ENCODE data around the gene SNAPC2. TPM values are rescaled to one million over a fixed set of nuclear protein-coding genes. Genes with fewer than 3 reads are reported as not detected.

Gene SNAPC2
- polyA plus RNA-seq, 1 donor (not counting 4 experiments of a cell fraction or from before 2014, with no cell fraction given) = 10.7 TPM

DNA sequence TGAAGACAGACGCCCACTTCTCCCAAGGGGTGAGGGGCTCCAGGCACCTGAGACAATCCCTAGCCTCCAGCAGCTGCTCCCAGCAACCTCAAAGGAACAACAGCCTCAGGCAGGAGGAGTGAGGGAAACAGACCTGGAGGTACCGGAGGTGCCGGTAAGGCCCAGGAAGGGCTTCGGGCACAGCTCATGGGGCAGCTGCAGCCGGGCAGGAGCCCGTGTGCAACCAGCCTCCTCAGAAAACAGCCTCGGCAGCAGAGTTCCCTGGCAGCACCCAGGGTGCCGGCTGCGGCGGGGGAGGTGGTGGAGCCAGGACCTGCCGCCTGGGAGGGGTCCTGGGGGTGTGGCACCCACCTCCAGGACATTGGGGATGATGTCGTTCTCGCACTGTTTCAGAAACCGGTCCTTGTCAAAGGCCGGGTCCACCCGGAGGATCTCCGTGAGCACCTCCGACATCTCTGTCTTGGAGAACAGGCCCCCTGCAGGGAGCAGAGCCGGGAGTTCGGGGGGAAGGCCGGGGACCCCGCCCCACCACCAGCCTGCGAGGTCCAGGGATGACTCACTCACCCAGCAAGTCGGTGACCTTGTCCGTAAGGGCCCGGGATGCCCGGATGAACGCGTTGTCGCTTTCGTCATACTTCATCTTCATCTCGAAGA, 12.3 kb downstream of the SNAPC2 start:
- FAIRE-seq (no peak), DNase-seq (ENCODE audit: low read depth, low spot score) (no peak)
- dilution Hi-C loops (cut with MboI; ENCODE audit: extremely low pct_ligation_motif_present, low sequenced_read_pairs) = no loop called here
- H3K4me2 ChIP-seq (ENCODE audit: control insufficient read depth, extremely low read depth, insufficient read depth, low read depth, low read length) = no peak overlapping the region
- no peaks in the 10 kb centered on the region for H3K27me3 ChIP-seq (ENCODE audit: control insufficient read depth, extremely low read depth, insufficient read depth, low read length)
- no peaks in the 10 kb centered on the region for H3K9me3 ChIP-seq (ENCODE audit: control insufficient read depth, low read depth, low read length)
- TF ChIP-seq EZH2 (IDR thresholded peaks at IDR 0.05; ENCODE audit: low read length) = no peak
- H3K4me3 ChIP-seq (ENCODE audit: control insufficient read depth in 2 of 3, extremely low read depth in 1 of 3, insufficient read depth in 2 of 3, low read depth in 1 of 3, low read length in 3 of 3) = no peak overlapping the region
- H2AFZ ChIP-seq (ENCODE audit: control insufficient read depth, low read length) = no peak overlapping the region
- peaks cover 33 to 39% of the 10 kb centered on the region in 2 experiments for H3K36me3 ChIP-seq (ENCODE audit: control insufficient read depth in 2 of 2, extremely low read depth in 1 of 2, insufficient read depth in 2 of 2, low read length in 2 of 2)
- peaks cover 27% of the 10 kb centered on the region for H3K4me1 ChIP-seq (ENCODE audit: control insufficient read depth, extremely low read depth, insufficient read depth, low read length)
- H3K9me1 ChIP-seq (ENCODE audit: control insufficient read depth, extremely low read depth, insufficient read depth, low read length) = peaks cover 3% of the 10 kb centered on the region
- H3K79me2 ChIP-seq (ENCODE audit: control insufficient read depth, insufficient read depth, low read length) = peaks cover 2% of the 10 kb centered on the region
- H3K9ac ChIP-seq (ENCODE audit: control insufficient read depth, extremely low read depth, insufficient read depth, low read length) = no peak overlapping the region
- H4K20me1 ChIP-seq (ENCODE audit: control insufficient read depth, extremely low read depth, insufficient read depth, low read length) = no peaks in the 10 kb centered on the region
- no peak overlapping the region for H3K27ac ChIP-seq (ENCODE audit: control insufficient read depth, insufficient read depth, low read length)

DNA sequence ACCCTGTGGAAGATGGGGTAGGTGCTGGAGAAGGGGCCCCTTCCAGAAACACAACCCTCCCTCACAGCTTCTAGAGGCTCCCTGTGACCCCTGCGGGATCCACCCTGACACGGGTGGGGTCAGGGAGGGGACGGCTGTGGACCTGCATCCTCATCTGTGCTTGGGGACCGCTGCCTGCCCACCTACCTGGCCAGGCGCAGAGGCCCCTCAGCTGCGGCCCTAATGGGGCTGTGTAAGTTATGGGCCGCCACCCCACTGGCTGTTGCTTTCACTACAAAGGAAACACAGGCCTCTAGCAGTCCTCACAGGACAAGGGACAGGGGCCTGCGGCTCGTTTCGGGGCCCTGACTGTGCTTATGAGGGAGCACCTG, 12.8 kb downstream of the SNAPC2 start:
- no peak overlapping the region for H2AFZ ChIP-seq (ENCODE audit: control insufficient read depth, low read length)
- no peak overlapping the region for H3K4me2 ChIP-seq (ENCODE audit: control insufficient read depth, extremely low read depth, insufficient read depth, low read depth, low read length)
- H3K36me3 ChIP-seq (ENCODE audit: control insufficient read depth in 2 of 2, extremely low read depth in 1 of 2, insufficient read depth in 2 of 2, low read length in 2 of 2) = peaks cover 36 to 40% of the 10 kb centered on the region in 2 experiments
- dilution Hi-C loops (cut with MboI; ENCODE audit: extremely low pct_ligation_motif_present, low sequenced_read_pairs) = no loop called here
- no peak overlapping the region for H3K27ac ChIP-seq (ENCODE audit: control insufficient read depth, insufficient read depth, low read length)
- H4K20me1 ChIP-seq (ENCODE audit: control insufficient read depth, extremely low read depth, insufficient read depth, low read length) = no peaks in the 10 kb centered on the region
- no peak for DNase-seq (ENCODE audit: low read depth, low spot score)
- no peak for TF ChIP-seq EZH2 (IDR thresholded peaks at IDR 0.05; ENCODE audit: low read length)
- TF ChIP-seq, protein P1, sequence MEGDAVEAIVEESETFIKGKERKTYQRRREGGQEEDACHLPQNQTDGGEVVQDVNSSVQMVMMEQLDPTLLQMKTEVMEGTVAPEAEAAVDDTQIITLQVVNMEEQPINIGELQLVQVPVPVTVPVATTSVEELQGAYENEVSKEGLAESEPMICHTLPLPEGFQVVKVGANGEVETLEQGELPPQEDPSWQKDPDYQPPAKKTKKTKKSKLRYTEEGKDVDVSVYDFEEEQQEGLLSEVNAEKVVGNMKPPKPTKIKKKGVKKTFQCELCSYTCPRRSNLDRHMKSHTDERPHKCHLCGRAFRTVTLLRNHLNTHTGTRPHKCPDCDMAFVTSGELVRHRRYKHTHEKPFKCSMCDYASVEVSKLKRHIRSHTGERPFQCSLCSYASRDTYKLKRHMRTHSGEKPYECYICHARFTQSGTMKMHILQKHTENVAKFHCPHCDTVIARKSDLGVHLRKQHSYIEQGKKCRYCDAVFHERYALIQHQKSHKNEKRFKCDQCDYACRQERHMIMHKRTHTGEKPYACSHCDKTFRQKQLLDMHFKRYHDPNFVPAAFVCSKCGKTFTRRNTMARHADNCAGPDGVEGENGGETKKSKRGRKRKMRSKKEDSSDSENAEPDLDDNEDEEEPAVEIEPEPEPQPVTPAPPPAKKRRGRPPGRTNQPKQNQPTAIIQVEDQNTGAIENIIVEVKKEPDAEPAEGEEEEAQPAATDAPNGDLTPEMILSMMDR (optimal IDR thresholded peaks at IDR 0.05 in 1 of 3, IDR thresholded peaks at IDR 0.05 in 1 of 3, conservative IDR thresholded peaks at IDR 0.05 in 1 of 3; ENCODE audit: extremely low read depth in 1 of 3, insufficient read depth in 2 of 3, low read length in 3 of 3) = no peak
- H3K9me3 ChIP-seq (ENCODE audit: control insufficient read depth, low read depth, low read length) = no peaks in the 10 kb centered on the region
- FAIRE-seq = no peak
- H3K4me3 ChIP-seq (ENCODE audit: control insufficient read depth in 2 of 3, extremely low read depth in 1 of 3, insufficient read depth in 2 of 3, low read depth in 1 of 3, low read length in 3 of 3) = no peak overlapping the region
- H3K9me1 ChIP-seq (ENCODE audit: control insufficient read depth, extremely low read depth, insufficient read depth, low read length) = peaks cover 3% of the 10 kb centered on the region
- peaks cover 2% of the 10 kb centered on the region for H3K79me2 ChIP-seq (ENCODE audit: control insufficient read depth, insufficient read depth, low read length)
- H3K9ac ChIP-seq (ENCODE audit: control insufficient read depth, extremely low read depth, insufficient read depth, low read length) = no peak overlapping the region
- peaks cover 25% of the 10 kb centered on the region for H3K4me1 ChIP-seq (ENCODE audit: control insufficient read depth, extremely low read depth, insufficient read depth, low read length)
- H3K27me3 ChIP-seq (ENCODE audit: control insufficient read depth, extremely low read depth, insufficient read depth, low read length) = no peaks in the 10 kb centered on the region

DNA sequence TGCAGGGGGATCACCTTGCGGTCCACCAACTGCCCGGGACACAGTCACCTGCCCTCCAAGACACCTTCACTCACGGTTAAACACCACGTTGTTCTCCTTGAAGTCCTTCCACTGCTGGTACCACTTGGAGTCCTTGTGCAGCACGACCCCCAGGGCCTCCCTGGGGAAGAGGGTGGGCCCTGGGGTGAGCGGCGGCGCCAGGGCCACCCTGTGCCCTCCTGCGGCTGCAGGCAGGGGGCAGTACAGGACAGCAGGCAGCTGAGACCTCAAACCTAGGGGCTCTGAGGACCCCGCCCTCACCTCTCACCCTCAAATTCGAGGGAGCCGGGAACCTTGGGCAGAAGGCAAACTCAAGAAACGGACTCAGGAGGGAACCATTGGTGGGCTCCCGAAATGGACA, 13.3 kb downstream of the SNAPC2 start:
- no peaks in the 10 kb centered on the region for H3K9me1 ChIP-seq (ENCODE audit: control insufficient read depth, extremely low read depth, insufficient read depth, low read length)
- peaks cover 2% of the 10 kb centered on the region for H3K79me2 ChIP-seq (ENCODE audit: control insufficient read depth, insufficient read depth, low read length)
- DNase-seq (ENCODE audit: low read depth, low spot score) (no peak), FAIRE-seq (no peak)
- peaks cover 20% of the 10 kb centered on the region for H3K4me1 ChIP-seq (ENCODE audit: control insufficient read depth, extremely low read depth, insufficient read depth, low read length)
- H3K4me3 ChIP-seq (ENCODE audit: control insufficient read depth in 2 of 3, extremely low read depth in 1 of 3, insufficient read depth in 2 of 3, low read depth in 1 of 3, low read length in 3 of 3) = no peak overlapping the region
- no peaks in the 10 kb centered on the region for H3K9me3 ChIP-seq (ENCODE audit: control insufficient read depth, low read depth, low read length)
- H3K27ac ChIP-seq (ENCODE audit: control insufficient read depth, insufficient read depth, low read length) = no peak overlapping the region
- H3K27me3 ChIP-seq (ENCODE audit: control insufficient read depth, extremely low read depth, insufficient read depth, low read length) = no peaks in the 10 kb centered on the region
- no peak overlapping the region for H3K4me2 ChIP-seq (ENCODE audit: control insufficient read depth, extremely low read depth, insufficient read depth, low read depth, low read length)
- dilution Hi-C loops (cut with MboI; ENCODE audit: extremely low pct_ligation_motif_present, low sequenced_read_pairs) = no loop called here
- no peak overlapping the region for H2AFZ ChIP-seq (ENCODE audit: control insufficient read depth, low read length)
- TF ChIP-seq, protein P1 (optimal IDR thresholded peaks at IDR 0.05 in 1 of 3, IDR thresholded peaks at IDR 0.05 in 1 of 3, conservative IDR thresholded peaks at IDR 0.05 in 1 of 3; ENCODE audit: extremely low read depth in 1 of 3, insufficient read depth in 2 of 3, low read length in 3 of 3) = peak; percentile 31 to 45 (median 33)
- no peak for TF ChIP-seq EZH2 (IDR thresholded peaks at IDR 0.05; ENCODE audit: low read length)
- no peak overlapping the region for H3K9ac ChIP-seq (ENCODE audit: control insufficient read depth, extremely low read depth, insufficient read depth, low read length)
- peaks cover 36 to 40% of the 10 kb centered on the region in 2 experiments for H3K36me3 ChIP-seq (ENCODE audit: control insufficient read depth in 2 of 2, extremely low read depth in 1 of 2, insufficient read depth in 2 of 2, low read length in 2 of 2)
- no peaks in the 10 kb centered on the region for H4K20me1 ChIP-seq (ENCODE audit: control insufficient read depth, extremely low read depth, insufficient read depth, low read length)

All from keratinocyte (primary cell).